Stimulated activated CD8-positive, alpha-beta memory T cell treated with anti-CD3 and anti-CD28 coated beads, Interleukin-15, amount 100 ng/mL, for 4 hours (primary cell): ENCODE measurements around the gene ITGAE.

Experiments
- DNase-seq, 2 donors: peaks; one replicate each; pipeline ENCODE4 v3.0.0-alpha.2; 2020; ENCODE audit warnings: low read depth in 2 of 2

Gene ITGAE

GRCh38 chr17:3817851-3818605 is 17.0 kb upstream of the ITGAE start:
- no peak for DNase-seq

GRCh38 chr17:3815925-3816324 is 14.9 kb upstream of the ITGAE start:
- no peak for DNase-seq

- DNase-seq, result no peak
Observed at GRCh38 chr17:3815122-3815521, 14.1 kb upstream of the ITGAE start.

GRCh38 chr17:3814361-3814760 is 13.4 kb upstream of the ITGAE start:
- DNase-seq, result no peak

- no peak for DNase-seq
Observed at GRCh38 chr17:3813171-3813570, 12.2 kb upstream of the ITGAE start.

- no peak for DNase-seq
Observed at GRCh38 chr17:3812771-3813170, 11.8 kb upstream of the ITGAE start.

- DNase-seq, result no peak
Observed at GRCh38 chr17:3812284-3812683, 11.3 kb upstream of the ITGAE start.

GRCh38 chr17:3810019-3810418 is 9.0 kb upstream of the ITGAE start:
- DNase-seq, result no peak

GRCh38 chr17:3809135-3809534 is 8.1 kb upstream of the ITGAE start:
- DNase-seq, result no peak

- no peak for DNase-seq
Observed at GRCh38 chr17:3808701-3809100, 7.7 kb upstream of the ITGAE start.

- no peak for DNase-seq
Observed at GRCh38 chr17:3805581-3805980, 4.6 kb upstream of the ITGAE start.

GRCh38 chr17:3804503-3804931 is 3.5 kb upstream of the ITGAE start:
- DNase-seq, result no peak

GRCh38 chr17:3803308-3803640 is 2.3 kb upstream of the ITGAE start:
- DNase-seq, result no peak

GRCh38 chr17:3802461-3803307 is 1.7 kb upstream of the ITGAE start:
- no peak for DNase-seq

- no peak for DNase-seq
Observed at GRCh38 chr17:3801792-3802191, 804 bp upstream of the ITGAE start.

- no peak for DNase-seq
Observed at GRCh38 chr17:3801347-3801746, 359 bp upstream of the ITGAE start.

GRCh38 chr17:3799181-3799945 is 1.6 kb downstream of the ITGAE start:
- no peak for DNase-seq

GRCh38 chr17:3798273-3799180 is 2.5 kb downstream of the ITGAE start:
- no peak for DNase-seq

GRCh38 chr17:3796822-3797170 is 4.2 kb downstream of the ITGAE start:
- no peak for DNase-seq

GRCh38 chr17:3796110-3796821 is 4.7 kb downstream of the ITGAE start:
- peak; percentile 83 for DNase-seq
